ENCODE results near the gene ASXL2. TPM values are rescaled to one million over a fixed set of nuclear protein-coding genes. Genes with fewer than 3 reads are reported as not detected.

ASXL2 gene
- polyA plus RNA-seq, 1 donor: 11.8 TPM

DNA sequence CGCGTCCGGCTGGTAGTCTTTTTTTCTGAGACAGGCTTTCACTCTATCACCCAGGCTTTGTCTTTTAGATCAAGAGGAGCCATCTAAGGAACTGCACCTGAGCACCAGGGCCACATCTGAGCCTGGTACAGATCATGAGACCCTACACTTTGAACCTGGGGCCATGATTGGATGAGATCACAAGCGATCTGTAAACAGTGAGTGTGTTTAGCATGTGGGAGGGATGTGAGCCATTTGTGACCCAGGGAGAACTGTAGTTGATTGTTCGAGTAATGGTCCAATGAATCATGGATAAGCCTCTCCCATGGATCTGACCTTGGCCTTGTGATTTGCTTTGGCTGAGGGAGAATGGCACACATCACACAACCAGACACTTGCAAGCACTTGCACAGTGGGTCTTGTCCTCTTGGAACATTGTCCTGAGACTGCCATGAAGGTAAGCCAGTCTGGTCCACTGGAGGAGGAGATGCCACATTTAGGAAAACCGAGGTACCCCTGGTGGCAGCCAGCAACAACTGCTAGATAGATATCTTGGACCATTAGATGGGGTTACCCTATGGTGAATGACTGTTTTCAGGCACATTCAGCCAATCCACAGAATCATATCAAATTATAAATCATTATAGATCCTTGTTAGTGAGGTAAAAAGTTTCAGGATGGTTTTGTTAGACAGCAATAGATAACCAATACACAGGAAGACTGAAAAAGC lies 185.4 kb downstream of the ASXL2 start:
- no peak for DNase-seq (ENCODE audit: low read depth)

GRCh38 chr2:25692143-25692542 lies 186.1 kb downstream of the ASXL2 start:
- DNase-seq (ENCODE audit: low read depth): no peak

DNA sequence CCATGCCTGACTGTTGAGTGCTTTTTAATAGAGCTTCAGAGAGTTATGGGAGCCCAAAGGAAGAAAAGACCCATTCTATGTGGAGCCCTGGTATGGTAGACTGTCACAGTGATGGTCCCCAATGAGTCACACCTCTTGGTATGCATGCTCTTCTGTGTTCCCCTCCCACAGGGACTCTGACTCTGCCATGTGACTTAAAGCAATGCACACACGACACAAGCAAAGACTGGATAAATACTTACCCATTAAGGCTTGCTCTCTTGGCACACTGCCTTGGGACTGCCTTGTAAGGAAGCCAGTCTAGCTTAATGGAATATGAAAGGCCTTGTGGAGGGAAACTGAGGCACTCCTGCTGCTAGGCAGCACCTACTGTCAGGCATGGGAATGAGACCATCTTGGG lies 188.2 kb downstream of the ASXL2 start:
- DNase-seq (ENCODE audit: low read depth): no peak

- no peak for DNase-seq (ENCODE audit: low read depth)
Observed at GRCh38 chr2:25688236-25688635, 190.1 kb downstream of the ASXL2 start.

DNA sequence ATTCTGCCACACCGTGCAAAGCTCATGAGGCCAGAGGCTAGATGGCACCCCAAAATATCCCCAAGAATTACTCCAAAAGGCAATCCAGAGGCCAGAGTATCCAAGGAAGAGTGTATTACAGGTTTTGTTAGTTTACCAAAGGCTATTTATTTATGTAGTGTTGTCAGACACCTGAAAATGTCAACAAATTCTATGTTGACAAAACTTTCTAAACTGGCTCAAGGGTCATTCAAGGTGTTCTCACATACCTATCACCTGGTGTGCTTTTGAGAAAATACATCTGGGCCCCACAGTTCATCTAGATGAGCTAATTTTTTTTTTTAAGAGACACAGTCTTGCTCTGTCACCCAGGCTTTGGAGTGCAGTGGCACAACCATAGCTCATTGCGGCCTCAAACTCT lies 192.5 kb downstream of the ASXL2 start:
- DNase-seq (ENCODE audit: low read depth): no peak

GRCh38 chr2:25684577-25685473 lies 193.5 kb downstream of the ASXL2 start:
- DNase-seq (ENCODE audit: low read depth): no peak

Other genes with a start within 250 kb of the ASXL2 start
- gene DTNB, start 204.9 kb downstream of the ASXL2 start, polyA plus RNA-seq (ENCODE audit: insufficient read length): 5.7 TPM
- 8.3 TPM for gene KIF3C, start 104.0 kb upstream of the ASXL2 start, polyA plus RNA-seq (ENCODE audit: insufficient read length)
- 99.9 TPM for gene RAB10, start 155.6 kb upstream of the ASXL2 start, polyA plus RNA-seq (ENCODE audit: insufficient read length)